Stimulated activated CD4-positive, alpha-beta T cell treated with anti-CD3 and anti-CD28 coated beads, Interleukin-15, amount 100 ng/mL, for 48 hours (primary cell): ENCODE data around the gene CLEC4E.
"Not testable (repeated sequence)": the region's sequence is repeated elsewhere in the genome, so short reads cannot be mapped to it uniquely, and the experiment has no call there.

Source experiments
- DNase-seq, 2 donors: peaks; one replicate each; pipeline ENCODE4 v3.0.0-alpha.2; 2020; ENCODE audit warnings: low read depth in 2 of 2

CLEC4E gene, protein sequence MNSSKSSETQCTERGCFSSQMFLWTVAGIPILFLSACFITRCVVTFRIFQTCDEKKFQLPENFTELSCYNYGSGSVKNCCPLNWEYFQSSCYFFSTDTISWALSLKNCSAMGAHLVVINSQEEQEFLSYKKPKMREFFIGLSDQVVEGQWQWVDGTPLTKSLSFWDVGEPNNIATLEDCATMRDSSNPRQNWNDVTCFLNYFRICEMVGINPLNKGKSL

DNA sequence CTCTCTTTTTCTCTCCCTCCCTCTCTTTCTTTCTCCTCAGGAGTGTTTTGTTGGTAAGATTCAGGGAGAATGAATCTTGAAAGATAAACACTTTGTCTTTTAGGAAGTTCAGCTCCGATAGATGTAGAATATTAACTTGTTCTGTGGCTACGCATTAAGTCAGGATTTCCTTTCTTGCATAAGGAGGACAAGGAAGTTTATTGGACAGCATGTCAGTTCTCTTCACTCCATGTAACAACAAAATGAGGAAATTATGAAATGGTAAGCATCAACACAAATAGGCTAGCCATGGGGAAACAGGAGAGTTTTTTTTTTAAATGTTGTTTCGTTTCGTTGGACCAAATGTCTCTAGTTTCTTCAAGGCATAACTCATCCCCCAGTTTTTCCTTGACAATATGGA, at the start of gene CLEC4E:
CLEC4E (minus strand) TSS at position 75 of the 400 bp plus-strand sequence. CDS start 108 bp downstream, outside the sequence.
- DNase-seq, result not testable (repeated sequence)

- DNase-seq, result no peak
Measured at GRCh38 chr12:8589679-8590078, 49.0 kb upstream of the CLEC4E start.

DNA sequence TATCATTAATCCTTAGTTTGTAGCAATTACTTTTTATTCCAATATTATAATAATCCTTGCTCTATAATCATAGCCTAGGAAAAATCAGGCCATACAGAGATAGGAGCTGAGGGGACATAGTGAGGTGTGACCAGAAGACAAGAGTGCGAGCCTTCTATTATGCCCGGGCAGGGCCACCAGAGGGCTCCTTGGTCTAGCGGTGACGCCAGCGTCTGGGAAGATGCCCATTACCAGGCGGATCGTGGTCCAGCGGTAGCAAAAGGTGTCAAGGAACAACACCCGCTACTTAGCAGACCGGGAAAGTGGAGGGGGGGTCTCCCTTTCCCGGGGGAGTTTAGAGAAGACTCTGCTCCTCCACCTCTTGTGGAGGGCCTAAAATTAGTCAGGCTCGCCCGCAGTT, 43.8 kb upstream of the CLEC4E start:
- DNase-seq, result not testable (repeated sequence)

- DNase-seq, result no peak
Measured at GRCh38 chr12:8584004-8584403, 43.3 kb upstream of the CLEC4E start.

GRCh38 chr12:8581098-8581784, 40.5 kb upstream of the CLEC4E start:
- no peak for DNase-seq

DNA sequence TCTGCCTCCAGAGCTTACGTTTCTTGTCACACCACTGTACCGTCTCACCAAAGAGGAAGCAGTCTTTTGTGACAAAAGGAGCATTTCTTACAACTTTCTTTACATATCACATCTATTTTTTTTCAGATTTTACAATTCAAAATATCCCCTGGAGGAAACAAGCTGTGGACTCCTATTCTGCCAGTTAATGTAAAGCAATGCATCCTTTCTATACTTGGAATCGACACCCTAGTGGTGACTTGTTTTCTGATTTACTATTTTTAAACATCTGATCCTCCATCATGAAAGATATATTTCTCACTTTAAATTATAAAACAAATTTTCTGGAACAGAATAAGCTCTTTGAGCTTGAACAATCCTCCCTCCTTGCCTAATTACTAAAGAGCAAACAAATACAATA, 37.2 kb upstream of the CLEC4E start:
- no peak for DNase-seq

DNA sequence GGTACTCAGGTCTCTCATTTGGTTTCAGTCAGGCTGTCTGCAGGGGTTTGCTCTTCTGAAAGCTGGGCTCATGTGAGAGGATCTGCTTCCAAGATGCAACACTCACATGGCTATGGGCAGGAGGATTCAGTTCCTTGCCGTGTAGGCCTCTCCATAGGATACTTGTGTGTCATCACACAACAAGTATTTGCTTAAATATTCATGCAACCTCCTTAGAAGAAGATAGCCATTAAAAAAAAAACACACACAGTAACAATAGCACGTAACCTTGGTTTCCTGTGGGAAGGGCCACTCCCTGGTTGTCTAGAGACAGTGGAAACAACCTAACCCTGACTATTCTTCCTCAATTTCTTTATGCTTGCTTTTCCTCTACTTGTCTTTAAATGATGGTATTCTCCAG, 31.8 kb upstream of the CLEC4E start:
- DNase-seq, result no peak

DNA sequence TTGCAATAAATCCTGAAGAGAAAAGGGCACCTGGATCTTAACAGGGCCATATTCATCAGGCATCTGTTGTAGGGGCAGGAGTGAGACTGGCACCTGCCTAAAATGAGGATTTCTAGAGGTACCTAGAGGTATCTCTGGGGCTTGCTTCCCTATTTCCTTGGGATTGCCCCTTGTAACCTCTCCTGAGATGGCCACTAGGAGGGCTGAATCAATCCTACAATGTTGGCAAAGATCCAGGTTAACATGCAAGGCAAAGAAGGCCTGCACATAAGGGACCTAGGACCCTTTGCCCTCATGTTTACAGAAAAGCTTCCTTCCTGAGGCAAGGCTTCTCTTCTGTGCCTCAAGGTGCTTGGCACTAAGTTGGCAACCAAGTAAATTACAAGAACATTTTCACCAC, 25.8 kb upstream of the CLEC4E start:
- no peak for DNase-seq

- not testable (repeated sequence) for DNase-seq
Measured at GRCh38 chr12:8566052-8566451, 25.3 kb upstream of the CLEC4E start.

DNA sequence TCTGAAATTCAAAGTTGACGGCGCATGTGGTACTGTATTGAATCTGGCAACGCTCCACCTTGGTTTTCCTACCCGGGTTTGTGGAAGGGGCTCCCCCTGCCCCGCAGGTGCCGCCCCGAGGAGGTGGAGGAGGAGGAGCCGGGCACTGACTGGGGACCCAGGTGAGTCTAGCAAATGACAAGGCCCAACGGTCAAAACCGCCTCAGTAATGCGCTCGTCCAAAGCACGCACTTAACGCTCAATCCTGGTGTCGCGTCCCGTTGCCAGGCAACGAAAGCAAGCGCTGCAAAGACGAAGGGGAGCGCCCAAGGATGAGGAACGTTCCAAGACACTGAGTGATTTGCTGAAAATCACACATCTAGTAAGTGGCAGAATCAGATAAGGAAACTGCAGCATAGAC, 24.0 kb upstream of the CLEC4E start:
- no peak for DNase-seq

DNA sequence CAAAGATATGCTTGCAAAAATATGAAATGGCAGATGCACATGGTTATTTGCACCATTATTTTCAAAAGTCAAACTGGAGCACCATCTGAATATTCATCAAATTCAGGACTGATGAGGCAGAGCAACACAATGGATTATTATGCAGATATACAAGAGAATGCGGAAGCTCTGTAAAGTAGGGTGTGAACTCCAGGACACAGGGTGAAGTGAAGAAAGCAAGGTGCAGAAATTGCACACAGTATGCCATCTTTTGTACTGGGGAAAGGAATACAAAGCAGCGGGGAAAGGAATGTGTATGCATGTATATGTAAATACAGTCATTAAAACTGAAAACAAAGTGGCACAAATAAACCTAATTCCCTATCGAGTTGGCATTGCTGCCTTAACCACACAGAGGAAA, 22.7 kb upstream of the CLEC4E start:
- DNase-seq, result no peak

DNA sequence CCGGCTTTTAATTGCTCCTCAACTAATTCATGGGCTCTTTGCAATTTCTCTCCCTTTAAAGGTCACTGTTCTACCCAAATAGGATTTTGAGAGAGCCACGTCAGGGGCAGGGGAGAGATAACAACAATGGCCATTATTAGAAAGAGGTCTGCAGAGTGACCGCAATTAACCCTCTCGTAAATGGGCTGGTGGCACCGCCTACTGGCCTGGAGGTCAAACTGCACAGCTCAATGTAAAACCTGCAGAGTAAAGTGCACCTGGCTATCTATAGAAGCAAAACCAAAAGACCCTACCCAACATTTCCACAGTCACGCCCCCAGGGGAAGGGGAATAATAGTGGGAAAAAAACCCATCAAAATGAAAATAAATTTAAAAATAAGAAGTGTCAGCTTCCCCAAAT, 21.6 kb upstream of the CLEC4E start:
- no peak for DNase-seq

DNA sequence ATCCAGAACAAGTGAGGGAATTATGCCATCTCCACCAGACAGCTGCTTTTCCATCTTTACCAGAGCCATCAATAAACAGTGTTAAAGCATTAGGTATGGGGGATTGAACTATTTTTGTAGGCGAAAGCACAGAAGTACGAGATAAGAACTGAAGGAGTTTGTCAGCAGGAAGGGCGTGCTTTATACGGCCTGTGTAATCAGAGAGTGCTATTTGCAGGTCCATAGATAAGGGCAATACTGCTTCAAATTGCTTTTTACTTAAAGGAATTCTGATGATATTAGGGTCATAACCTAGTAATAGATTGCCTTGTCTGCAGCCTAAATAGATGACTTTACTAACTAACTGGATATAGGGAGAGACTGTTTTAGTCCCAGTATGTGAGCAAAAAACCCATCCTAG, 20.3 kb upstream of the CLEC4E start:
- DNase-seq, result no peak

- DNase-seq, result no peak
Measured at GRCh38 chr12:8559676-8560075, 19.0 kb upstream of the CLEC4E start.

DNA sequence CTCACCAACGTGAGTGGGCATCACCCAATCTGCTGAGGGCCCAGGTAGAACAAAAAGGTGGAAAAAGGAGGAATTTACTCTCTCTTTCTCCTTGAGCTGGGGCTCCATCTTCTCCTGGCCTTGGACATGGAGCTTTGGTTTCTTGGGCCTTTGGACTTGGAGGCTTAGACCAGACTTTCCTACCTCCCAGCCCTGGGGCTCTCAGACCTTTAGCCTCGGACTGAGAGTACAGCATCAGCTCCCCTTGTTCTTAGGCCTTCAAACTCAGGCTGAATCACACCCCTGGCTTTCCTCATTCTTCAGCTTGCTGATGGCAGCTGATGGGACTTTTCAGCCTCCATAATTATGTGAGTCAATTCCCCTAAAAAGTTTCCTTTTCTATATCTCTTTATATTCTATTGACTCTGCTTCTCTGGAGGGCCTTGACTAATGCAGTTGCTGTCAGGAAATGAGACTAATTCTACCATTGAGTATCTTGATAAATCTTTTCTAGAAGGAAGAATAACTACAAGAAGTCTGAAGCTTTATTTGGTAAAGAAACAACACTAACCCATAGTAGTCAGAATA, 15.9 kb upstream of the CLEC4E start:
- DNase-seq, result no peak

- no peak for DNase-seq
Measured at GRCh38 chr12:8554451-8555195, 13.9 kb upstream of the CLEC4E start.

- no peak for DNase-seq
Measured at GRCh38 chr12:8553088-8553627, 12.5 kb upstream of the CLEC4E start.

- no peak for DNase-seq
Measured at GRCh38 chr12:8549381-8549780, 8.7 kb upstream of the CLEC4E start.

GRCh38 chr12:8548192-8548591, 7.5 kb upstream of the CLEC4E start:
- no peak for DNase-seq

GRCh38 chr12:8547645-8548044, 6.9 kb upstream of the CLEC4E start:
- DNase-seq, result no peak

DNA sequence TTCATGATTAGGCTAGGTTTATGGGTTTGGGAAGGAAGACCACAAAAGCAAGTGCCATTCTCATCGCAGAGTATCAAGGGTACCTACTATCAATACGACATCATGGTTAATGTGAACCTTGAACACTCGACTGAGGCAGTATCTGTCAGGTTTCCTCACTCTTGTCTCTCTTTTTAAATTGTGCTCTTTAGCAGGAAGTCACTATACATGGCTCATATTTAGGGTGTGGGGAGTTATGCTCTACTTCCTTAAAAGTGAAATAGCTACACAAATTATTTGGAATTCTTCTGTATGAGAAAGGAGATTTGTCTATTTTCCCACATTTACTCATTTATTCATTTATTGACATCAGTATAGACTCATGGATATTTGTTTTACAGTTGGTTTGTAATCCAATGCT, 5.9 kb upstream of the CLEC4E start:
- no peak for DNase-seq

- peak; percentile 24 to 61 for DNase-seq
Measured at GRCh38 chr12:8544295-8544694, 3.6 kb upstream of the CLEC4E start.
